ENCODE results near the gene PATJ.
"Not testable (repeated sequence)": the region's sequence is repeated elsewhere in the genome, so short reads cannot be mapped to it uniquely, and the experiment has no call there.

DNA sequence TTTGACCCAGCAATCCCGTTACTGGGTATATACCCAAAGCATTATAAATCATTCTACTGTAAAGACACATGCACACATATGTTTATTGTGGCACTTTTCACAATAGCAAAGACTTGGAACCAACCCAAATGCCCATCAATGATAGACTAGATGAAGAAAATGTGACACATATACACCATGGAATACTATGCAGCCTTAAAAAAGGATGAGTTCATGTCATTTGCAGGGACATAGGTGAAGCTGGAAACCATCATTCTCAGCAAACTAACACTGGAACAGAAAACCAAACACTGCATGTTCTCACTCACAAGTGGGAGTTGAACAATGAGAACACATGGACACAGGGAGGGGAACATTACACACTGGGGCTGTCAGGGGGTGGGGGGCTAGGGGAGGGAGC lies 11.6 kb upstream of the PATJ start:
- TF ChIP-seq POLR2AphosphoS5 (IDR thresholded peaks at IDR 0.05; ENCODE audit: low read depth); CTCF (IDR thresholded peaks at IDR 0.05; ENCODE audit: insufficient read depth, low read length): not testable (repeated sequence)

Measured in HL-60 (cell line).